HL-60 (cell line): Measurements from ENCODE around the gene CLDN11.

Experiments used
- DNase-seq, 2 experiments: peaks; one replicate each; pipeline ENCODE4 v3.0.0-alpha.2; 2010 to 2020; ENCODE audit warnings: low read depth in 1 of 2, low spot score in 1 of 2
- H3K27ac ChIP-seq: fragments of 250-450 bp; sonication (Bioruptor Pico); replicated peaks from 2 replicates; pipeline ENCODE4 v1.5.1; 2020; ENCODE audit warnings: mild to moderate bottlenecking, moderate library complexity
- H3K27me3 ChIP-seq: fragments of 250-450 bp; sonication (Bioruptor Pico); 2 replicates; pipeline ENCODE4 v1.5.1; 2021; ENCODE audit warnings: mild to moderate bottlenecking, moderate library complexity; ENCODE audit not compliant: insufficient read depth, poor library complexity, severe bottlenecking
- H3K4me3 ChIP-seq: replicated peaks from 2 replicates; pipeline ENCODE4 v1.5.1; 2011; ENCODE audit warnings: mild to moderate bottlenecking, control low read depth, low read length; ENCODE audit not compliant: insufficient read depth
- GABPA ChIP-seq: IDR thresholded peaks from 2 replicates; pipeline ENCODE4 v1.6.1; 2012; ENCODE audit warnings: low read depth
- POLR2AphosphoS5 ChIP-seq: IDR thresholded peaks from 2 replicates; pipeline ENCODE4 v1.6.1; 2012; ENCODE audit warnings: low read depth
- REST ChIP-seq: IDR thresholded peaks from 2 replicates; pipeline ENCODE4 v1.6.1; 2012; ENCODE audit warnings: low read depth; ENCODE audit not compliant: insufficient replicate concordance
- SPI1 ChIP-seq: IDR thresholded peaks from 2 replicates; pipeline ENCODE4 v1.6.1; 2012; ENCODE audit warnings: low read depth, mild to moderate bottlenecking, borderline replicate concordance
- TF ChIP-seq, protein P1 (sequence below): IDR thresholded peaks from one replicate; pipeline ENCODE4 v1.5.1; 2011; ENCODE audit warnings: low read length, control low read depth, inconsistent platforms; ENCODE audit not compliant: insufficient read depth

Gene CLDN11

GRCh38 chr3:170421111-170421641 lies 2.5 kb downstream of the CLDN11 start:
- no peak for DNase-seq
- Histone ChIP-seq H3K4me3 (no peak overlapping the region), H3K27me3 (peaks cover 35% of the 10 kb centered on the region), H3K27ac (no peak overlapping the region)
- TF ChIP-seq POLR2AphosphoS5 = no peak
- TF ChIP-seq REST = no peak
- no peak for TF ChIP-seq GABPA
- TF ChIP-seq SPI1 = no peak
- TF ChIP-seq, protein P1, sequence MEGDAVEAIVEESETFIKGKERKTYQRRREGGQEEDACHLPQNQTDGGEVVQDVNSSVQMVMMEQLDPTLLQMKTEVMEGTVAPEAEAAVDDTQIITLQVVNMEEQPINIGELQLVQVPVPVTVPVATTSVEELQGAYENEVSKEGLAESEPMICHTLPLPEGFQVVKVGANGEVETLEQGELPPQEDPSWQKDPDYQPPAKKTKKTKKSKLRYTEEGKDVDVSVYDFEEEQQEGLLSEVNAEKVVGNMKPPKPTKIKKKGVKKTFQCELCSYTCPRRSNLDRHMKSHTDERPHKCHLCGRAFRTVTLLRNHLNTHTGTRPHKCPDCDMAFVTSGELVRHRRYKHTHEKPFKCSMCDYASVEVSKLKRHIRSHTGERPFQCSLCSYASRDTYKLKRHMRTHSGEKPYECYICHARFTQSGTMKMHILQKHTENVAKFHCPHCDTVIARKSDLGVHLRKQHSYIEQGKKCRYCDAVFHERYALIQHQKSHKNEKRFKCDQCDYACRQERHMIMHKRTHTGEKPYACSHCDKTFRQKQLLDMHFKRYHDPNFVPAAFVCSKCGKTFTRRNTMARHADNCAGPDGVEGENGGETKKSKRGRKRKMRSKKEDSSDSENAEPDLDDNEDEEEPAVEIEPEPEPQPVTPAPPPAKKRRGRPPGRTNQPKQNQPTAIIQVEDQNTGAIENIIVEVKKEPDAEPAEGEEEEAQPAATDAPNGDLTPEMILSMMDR = no peak

DNA sequence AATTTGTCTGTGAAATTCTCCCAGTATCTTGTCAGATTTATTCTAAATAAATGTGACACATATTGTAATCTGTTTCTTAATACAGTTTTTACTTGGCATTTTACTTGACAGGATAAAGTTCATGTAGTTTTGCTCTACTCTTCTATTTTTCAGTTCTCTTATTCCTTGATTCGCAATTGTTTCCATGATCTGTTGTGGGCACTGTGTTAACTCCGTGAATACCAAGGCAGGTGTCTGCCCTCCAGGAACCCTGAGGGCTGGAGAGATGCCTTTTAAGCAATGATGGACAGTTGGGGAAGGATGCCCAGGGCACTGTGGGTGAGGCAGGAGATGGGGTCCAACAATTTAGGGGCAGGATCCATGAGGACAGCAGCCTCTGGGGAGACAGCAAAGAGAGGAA lies 3.1 kb downstream of the CLDN11 start:
- no peak overlapping the region for H3K4me3 ChIP-seq
- no peak for DNase-seq
- no peak overlapping the region for H3K27ac ChIP-seq
- TF ChIP-seq, protein P1 = no peak
- TF ChIP-seq GABPA (no peak), SPI1 (no peak)
- peaks cover 35% of the 10 kb centered on the region for H3K27me3 ChIP-seq

GRCh38 chr3:170423001-170423615 lies 4.4 kb downstream of the CLDN11 start:
- H3K4me3 ChIP-seq = no peak overlapping the region

More at GRCh38 chr3:170423001-170423615, 4.4 kb downstream of the CLDN11 start:
- TF ChIP-seq POLR2AphosphoS5 (no peak), REST (no peak), SPI1 (no peak), GABPA (no peak)
- TF ChIP-seq, protein P1 = no peak
- no peak for DNase-seq
- Histone ChIP-seq H3K27me3 (peaks cover 22% of the 10 kb centered on the region), H3K27ac (no peak overlapping the region)
